NCI-H526 treated with DMSO at 0.1 percent for 48 hours (cell line): ENCODE data around the gene SORCS2.

Experiments
- DNase-seq: peaks from one replicate; lab custom pipeline; 2025; lab: John Stamatoyannopoulos, UW

Gene SORCS2

DNA sequence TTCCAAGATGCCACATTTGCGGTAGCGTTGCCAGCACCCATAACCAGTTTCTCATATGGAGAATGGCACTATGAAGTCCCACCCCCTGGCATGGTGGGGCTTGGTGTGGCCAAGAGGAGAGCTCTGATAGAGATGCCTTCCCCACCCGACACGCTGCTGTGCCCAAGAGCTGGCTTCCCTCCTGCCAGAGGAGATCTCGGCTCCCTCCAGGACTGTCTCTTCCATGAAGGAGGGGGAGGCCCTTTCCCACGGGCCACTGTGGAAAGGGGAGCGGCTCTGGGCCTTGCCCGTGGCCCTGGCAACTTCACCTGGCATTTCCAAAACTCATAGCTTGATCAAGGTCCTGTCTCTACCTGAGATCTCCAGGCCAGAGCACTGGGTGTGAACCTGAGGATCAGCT, 459.7 kb downstream of the SORCS2 start:
- no peak for DNase-seq

DNA sequence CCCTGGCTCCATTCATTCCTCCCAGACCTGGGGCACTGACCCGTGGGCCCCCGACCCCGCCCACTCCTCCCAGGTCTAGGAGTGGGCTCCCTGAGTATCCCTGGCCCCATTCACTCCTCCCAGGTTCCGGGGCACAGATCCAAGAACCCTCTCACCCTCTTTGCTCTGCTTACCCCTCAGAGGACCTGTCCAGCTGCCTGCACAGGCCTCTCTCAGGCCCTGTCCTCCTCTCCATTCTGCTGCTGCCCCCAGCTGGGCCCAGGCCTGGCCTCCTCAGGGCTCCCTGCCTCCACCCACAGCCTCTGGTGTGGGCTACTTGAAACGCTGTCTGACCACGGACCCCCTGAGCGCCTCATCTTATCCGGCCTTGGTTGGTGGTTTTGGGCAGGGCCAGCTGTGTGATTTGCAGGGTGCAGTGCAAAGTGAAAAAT, 460.1 kb downstream of the SORCS2 start:
- DNase-seq: no peak

DNA sequence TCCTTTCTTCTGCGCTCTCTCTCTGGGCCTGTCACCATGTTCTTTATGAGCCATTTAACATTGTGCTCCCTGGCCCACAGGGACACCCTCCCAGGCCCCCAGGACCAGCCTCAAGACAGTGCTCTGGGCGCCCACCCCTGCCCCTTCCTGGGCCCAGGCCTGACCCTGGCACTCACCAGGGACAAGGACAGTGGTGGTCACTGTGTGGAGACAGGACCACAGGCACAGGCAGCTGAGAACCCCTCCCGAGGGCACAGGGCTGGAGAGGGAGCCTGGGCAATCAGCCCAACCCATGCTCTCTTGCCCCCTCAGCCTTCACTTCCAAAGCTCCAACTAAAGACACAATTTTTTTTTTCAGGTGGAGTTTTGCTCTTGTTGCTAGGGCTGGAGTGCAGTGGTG, 460.6 kb downstream of the SORCS2 start:
- no peak for DNase-seq

DNA sequence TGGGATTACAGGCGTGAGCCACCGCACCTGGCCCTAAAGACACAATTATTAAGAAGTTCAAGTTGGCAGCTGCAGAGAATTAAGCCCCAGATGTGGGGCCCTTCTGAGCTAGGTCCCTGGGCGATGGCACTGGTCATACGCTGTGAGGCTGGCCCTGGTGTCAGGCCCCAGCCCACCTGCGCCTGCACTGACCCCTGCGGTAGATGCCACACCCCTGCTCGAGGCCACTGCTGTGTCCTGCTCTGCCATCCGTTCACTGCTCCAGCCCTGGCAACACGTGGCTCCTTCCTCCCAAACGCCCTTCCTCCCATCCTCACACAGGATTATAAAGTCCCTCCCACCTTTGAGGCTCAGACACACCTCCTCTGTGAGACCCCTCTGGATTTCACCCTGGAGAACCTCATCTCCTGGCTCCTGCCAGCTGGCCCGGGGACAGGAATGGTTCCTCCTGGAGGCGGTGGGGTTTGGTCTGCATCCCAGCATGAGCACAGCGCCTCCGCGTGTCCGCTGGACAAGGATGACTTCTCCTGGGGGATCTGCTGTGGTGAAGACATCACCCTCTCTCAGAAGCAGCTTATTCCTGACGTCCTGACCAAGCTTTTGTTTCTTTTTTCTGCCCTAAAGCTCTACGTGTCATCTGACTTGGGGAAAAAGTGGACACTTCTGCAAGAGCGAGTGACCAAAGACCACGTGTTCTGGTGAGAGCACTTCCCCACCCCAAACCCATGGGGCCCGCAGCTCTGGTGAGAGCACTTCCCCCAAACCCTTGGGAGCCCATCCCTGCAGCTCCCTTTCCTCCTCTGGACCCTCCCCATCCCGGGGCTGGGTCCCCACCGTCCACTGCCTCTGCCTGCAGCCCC, 461.4 kb downstream of the SORCS2 start:
- no peak for DNase-seq

DNA sequence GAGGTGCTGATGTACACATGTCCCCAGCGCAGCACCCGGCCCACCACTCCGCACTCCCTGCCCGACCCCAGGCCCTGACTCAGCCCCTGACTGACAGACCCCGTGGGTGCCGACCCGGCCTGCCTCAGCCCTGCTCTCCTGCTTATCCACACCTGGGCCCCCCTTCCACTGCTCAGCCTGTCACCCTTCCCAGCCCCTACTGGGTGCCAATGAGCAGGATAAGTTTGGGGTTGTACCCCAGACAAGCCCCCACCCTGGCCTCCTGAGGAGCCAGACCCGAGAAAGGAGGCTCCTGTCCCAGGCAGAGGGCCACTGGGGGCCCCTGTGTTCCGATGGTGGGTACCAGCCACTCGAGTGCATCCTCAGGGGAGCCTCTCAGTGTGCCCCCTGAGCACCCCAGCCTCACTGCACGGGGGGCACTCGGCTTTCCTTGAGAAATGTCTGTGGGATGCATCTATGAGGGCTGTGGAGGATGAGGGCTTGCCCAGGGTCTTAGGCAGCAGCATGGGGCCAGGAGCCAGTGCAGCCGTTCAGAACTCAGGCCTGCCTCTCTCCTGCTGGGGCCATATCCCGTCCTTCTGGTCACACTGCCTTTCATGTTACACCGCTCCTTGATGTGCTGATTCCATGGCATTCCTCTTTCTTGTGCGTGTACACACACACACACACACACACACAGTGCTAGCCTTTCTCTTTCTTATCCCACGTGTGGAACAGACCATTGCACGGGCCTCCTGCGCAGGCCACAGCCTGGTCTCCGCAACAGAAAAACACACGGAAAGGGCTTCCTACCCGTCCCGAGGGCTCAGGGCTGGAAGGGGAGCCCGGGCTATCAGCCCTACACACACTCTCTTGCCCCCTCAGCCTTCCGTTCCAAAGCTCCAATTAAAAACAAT, 462.5 kb downstream of the SORCS2 start:
- DNase-seq: no peak

DNA sequence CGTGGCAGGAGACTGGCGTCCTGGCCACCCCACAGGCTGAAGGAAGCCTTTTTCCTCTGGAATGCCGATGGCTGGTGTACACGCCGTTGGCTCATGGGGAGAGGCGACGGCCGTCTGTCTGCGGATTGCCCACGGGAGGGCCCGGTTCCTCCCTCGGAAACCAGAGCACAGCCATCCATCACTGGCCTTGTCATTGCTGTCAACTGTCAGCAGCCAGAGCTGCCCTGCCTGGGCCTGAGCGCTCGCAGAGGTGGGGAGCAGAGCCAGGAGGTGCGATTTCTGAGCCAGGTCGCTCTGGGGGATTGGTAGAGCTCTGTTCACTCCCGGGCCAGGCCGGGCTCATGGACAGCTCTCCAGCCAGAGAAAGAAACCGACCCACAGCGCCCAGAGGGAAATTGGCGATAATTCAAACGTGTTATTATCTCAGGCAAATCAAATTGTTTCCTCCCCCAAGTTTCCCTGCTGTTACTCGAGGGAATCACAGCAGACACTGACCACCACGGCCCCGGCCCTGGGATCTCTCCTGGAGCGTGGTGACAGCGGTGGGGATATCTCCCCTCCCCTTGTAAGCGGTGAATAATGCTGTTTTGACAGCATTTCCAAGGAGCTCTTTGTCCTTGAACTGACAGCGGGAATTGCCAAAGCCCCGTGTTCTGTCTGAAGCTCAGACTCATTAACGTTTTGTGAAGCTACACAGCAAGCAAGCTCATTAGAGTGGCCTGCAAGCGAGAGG, 463.3 kb downstream of the SORCS2 start:
- no peak for DNase-seq

DNA sequence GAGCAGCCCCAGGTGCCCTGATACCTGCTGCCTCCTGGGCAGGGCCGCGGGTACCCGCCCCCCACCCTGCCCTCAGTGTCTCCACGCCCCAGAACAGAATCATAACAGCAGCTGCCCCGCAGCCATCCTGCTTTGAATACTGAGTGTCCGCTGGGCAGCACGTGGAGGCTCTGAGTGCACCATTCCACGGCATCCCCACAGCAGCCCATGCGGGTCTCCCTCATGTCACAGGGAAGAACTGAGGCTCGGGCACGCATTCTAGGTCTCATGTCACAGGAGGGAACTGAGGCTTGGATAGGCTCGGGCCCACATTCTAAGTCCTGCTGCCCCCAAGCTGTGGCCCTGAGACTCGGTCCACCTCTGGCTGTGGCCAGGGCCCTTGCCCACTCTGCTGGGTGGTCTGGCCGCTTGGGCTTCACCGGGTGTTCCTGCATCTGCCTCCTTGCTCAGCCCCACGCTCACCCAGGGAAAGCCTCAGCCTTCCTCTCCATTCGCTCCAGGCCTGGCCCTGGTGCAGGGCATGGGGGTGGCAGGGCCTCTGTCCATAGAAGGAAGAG, 464.0 kb downstream of the SORCS2 start:
- no peak for DNase-seq

DNA sequence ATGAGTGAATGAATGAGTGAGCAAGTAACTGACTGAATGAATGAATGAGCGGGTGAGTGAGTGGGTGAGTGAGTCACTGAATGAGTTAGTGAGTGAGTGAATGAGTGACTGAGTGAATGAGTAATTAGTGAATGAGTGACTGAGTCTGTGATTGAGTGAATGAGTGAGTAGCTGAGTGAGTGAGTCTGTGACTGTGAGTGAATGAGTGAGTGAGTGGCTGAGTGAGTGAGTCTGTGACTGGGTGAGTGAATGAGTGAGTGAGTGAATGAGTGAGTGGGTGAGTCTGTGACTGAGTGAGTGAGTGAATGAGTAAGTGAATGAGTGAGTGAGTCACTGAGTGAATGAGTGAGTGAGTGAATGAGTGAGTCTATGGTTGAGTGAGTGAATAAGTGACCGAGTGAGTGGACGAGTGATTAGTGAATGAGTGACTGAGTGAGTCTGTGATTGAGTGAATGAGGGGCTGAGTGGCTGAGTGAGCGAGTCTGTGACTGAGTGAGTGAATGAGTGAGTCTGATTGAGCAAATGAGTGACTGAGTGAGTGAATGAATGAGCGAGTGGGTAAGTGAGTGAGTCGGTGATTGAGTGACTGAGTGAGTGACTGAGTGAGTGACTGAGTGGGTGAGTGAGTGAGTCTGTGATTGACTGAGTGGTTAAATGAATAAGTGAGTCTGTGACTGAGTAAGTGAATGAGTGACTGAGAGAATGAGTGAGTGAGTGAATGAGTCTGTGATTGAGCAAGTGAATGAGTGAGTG, 465.4 kb downstream of the SORCS2 start:
- DNase-seq: no peak

DNA sequence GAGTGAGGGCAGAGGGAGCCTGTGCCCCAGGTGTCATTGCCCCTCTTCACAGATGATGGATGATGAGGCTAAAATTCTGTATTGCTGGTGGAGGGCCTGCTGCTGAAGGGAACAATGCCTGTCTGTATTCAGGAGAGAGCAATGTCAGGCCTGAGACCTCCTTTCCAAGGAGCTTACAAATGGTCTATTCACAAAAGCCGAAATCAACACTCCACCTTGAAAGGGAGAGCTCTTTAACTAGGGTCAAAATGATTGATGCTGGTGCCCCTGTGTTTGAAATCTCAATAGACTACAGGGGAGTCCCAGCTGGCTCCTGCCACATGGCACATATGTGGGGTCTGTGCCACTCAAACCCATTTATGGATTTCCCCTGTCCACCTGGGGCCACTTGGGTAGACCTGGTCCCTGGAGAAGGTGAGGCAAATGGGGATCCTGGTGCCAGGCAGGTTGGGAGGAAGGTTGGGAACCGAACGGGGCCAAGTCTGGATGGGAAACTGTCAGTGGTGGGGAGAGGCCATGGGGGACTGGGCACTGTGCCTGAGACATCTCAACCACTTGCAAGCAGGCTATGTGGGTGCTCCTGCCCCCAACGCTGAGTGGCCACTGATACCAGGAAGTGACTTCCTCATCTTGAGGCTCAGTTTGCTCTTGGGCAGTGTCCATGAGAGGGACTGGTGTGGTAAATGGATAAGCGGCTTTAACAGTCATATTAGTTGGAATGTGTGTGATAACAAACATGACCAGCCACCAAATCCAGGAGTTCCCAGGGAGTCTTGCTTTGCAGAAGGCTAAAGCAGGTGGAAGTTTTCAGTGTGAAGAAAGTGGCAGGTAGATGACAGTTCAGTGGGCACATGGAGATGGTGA, 466.2 kb downstream of the SORCS2 start:
- DNase-seq: no peak

DNA sequence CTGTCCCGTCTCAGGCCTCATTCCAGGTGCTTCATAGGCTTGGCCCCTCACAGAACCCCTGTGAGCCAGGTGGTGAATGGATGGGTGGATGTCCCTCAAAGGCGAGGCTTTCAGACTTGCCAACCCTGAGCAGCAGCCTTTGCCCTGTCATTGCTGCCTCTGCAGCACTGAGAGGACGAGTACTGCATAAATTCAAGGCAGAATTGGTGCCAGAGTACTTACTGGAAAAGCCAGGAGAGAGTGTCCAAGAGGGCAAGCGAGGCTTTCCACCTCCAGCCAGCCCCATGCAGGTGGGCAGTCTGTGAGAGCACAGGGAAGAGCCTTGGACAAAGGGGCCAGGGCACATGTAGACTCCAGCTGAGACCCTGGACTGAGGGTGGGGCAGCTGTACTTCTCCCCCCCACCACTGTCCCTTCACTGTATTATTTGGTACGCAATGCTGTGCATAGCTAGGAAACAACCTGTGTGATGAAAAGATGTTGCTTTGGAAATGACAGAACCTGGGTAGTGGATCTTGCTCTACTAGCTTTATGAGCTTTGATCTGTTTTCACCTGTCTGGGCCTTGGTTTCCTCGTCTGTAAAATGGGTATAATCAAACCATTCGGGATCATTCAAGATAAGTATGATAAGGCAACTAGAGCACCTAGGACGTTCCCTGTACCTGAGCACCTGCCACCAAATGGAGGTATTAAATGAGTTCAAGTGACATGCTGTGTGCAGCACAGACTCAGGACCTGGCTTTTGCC, 467.3 kb downstream of the SORCS2 start:
- DNase-seq: no peak

DNA sequence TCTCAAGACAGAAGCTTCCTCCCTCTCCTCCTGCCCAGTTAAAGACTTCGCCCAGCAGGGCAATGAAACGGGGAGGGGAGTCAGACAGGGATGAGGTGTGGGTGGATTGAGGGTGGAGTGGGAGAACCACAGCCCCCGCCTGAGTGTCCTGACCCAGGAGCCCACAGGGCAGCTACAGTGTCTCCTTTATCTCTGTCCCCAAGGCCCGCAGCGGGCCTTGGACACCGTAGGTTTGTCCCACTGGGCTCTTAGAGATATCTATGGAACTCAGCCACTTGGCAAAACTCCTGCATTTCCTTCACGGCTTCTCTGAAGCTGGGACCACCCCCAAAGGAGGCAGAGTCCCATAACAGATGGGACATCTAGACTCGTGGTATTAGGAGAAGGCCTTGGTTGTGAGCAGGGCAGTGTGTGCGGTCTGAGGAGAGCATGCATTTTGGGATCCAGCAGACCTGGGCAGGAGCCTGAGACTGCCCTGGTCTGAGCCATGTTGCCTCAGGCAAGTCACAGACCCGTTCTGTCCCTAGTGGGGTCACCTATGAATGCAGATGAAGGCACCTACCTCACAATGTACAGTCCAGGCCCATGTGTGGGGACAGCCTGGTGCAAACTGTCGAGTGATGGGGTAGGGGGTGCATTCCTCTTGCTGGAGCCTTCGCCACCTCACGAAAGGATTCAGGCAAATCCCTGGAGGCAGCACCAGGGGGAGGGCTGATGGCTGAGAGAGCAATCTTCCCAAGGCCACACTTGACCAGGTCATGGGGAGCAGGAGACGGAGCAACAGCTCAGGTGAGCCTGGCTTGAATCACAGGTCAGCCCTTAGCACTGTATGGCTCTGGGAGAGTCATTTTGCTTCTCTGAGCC, 468.1 kb downstream of the SORCS2 start:
- DNase-seq: no peak

DNA sequence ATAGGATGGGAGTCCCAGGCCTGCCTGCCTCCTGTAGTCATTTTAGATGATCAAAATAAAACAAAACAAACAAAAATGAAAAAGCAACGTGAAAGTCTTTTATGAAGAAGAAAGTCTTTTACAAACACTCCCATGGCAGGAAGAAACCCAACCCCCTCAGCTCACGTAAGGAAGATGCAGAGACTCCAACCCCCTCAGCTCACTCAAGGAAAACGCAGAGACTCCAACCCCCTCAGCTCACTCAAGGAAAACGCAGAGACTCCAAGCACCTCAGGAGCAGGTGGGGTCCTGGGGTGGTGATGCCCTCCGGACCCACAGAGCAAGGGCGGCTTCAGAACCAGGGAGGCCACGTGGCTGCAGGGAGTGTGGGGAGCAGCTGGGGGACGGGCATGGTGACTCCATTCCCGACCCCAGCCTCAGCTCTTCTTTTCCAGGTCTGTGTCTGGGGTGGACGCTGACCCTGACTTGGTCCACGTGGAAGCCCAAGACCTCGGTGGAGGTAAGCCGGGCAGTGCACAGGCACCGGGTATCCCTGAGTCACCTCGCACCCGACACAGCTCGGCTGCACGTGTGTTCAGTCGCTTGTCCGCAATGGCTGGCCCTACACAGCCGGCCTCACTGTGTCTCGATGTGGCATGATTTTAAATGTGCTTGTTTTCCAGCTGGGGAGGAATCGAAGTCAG, 468.9 kb downstream of the SORCS2 start:
- DNase-seq: no peak

DNA sequence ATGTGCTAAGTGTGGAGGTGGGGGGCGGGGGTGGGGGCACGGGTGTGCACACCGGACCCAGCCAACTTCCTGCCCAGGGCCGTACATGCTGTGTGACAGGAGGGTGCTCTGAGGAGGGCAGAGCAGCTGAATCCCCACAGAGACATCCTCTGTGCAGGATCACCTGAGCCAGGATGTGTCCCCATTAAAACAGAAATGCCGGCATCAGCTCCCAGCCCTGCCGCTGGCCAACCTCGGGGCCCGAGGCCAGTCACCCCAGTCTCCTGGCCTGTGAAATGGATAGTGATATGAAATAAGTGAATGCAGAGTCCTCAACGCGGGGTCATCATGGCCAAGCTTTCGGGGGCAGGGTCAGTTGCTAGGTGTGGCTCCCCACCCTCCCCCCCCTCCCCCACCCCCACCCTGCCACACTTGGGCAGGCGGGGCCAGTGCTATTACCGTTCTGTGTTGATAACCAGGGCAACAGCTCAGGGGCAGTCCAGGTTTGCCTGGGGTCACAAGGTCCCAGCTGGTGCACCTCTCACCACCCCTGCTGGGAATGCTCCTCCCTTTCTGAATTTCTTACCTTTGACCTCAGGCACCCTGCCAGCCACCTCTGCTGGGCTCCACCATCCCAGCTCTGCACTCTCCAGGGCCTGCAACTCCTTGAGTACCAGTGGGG, 469.6 kb downstream of the SORCS2 start:
- DNase-seq: no peak

DNA sequence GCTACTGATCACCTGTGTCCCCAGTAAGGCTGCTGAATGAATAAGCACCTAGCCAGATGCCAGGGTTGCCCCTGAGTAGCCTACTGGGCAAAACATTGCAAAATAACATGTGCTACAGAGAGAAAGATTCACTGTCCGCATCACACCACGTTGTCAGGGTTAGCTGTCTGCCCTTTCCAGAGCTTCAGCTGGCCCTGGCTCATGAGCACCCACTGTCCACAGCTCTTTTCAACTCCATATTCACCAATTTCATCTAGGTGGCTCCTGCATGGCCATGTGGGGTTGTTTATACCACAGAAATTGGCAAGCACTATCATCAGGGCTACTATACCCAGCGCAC, 470.1 kb downstream of the SORCS2 start:
- no peak for DNase-seq

DNA sequence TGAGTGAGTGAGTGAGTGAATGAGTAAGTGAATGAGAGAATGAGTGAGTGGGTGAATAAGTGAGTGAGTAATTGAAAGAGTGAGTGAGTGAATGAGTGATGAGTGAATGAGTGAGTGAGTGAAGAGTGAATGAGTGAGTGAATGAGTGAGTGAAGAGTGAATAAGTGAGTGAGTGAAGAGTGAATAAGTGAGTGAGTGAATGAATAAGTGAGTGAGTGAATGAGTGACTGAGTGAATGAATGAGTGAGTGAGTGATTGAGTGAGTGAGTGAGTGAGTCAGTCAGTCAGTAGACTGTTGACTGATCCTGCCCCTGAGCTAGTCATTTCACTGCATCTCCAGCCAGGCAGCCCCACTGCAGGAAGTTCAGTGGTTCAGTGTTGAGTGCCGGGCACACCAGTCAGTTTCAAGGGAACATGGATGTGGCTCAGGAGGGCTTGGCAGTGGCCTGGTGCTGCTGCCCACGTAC, 470.8 kb downstream of the SORCS2 start:
- DNase-seq: no peak

DNA sequence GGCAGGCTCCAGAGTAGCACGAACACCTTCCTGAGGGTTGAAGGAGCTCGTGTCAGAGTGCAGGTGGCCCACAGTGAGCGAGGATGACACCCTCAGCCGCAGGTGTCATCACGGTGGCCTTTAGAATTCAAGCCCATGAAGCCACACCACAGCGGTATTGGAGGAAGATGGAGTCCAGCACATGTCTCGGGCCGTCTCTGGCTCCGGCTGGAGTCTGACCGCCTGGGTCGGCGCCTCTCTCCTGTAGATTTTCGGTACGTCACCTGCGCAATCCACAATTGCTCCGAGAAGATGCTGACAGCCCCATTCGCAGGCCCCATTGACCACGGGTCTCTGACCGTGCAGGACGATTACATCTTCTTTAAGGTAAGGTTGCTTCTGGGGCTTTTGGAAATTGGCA, 471.8 kb downstream of the SORCS2 start:
- no peak for DNase-seq

DNA sequence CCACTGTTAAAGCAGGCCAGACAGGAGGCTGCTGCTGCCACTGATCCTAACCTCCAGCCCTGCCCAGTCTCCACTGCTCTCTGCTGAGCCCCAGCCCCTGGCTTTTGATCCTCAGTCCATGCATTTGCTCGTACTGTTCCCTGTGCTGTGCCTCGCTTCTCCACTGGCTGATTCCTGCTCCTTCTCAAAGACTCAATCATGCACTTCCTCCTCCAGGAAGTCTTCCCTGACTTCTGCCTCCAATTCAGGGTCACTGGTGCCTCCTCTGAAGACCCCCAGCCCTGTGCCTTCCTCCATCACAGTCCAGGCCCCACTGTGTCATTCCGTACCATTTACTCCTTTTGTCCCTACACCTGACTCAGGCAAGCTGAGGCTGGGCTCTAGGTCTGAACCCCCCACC, 473.0 kb downstream of the SORCS2 start:
- no peak for DNase-seq

DNA sequence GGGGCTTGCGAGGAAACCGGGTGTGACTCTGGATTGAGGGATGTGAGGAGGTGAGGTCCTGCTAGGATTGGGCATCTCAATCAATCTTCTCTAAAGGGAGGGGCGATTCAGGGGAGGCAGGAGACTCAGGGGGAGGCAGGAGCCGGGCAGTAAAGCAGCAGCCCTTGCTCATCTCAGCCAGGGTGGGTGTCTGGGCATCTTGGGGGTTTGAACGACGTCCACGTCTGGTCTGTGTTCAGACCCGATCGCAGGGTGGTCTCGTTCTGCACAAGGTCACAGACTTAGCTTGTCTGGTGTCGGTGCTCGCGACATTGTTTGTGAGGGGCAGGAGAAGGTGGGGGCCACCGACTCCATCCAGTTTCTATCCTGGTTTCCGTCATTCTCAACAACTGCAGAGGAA, 473.7 kb downstream of the SORCS2 start:
- DNase-seq: no peak
